Stimulated activated CD8-positive, alpha-beta memory T cell treated with anti-CD3 and anti-CD28 coated beads, Interleukin-12 subunit alpha, Interleukin-12 subunit beta, amount 100 ng/mL, for 24 hours (primary cell): ENCODE results near the gene ATP12A.

Experiments used
- DNase-seq: peaks from one replicate; pipeline ENCODE4 v3.0.0-alpha.2; 2020; ENCODE audit errors: extremely low read depth

Gene ATP12A

GRCh38 chr13:24663089-24663395 is 17.2 kb upstream of the ATP12A start:
- DNase-seq, result no peak

GRCh38 chr13:24663586-24663985 is 16.6 kb upstream of the ATP12A start:
- DNase-seq, result no peak

- no peak for DNase-seq
Measured at GRCh38 chr13:24664726-24665409, 15.3 kb upstream of the ATP12A start.

- DNase-seq, result no peak
Measured at GRCh38 chr13:24668511-24668910, 11.7 kb upstream of the ATP12A start.

- no peak for DNase-seq
Measured at GRCh38 chr13:24668955-24669582, 11.1 kb upstream of the ATP12A start.

- no peak for DNase-seq
Measured at GRCh38 chr13:24670174-24670573, 10.0 kb upstream of the ATP12A start.

GRCh38 chr13:24670961-24671381 is 9.2 kb upstream of the ATP12A start:
- DNase-seq, result no peak

GRCh38 chr13:24671386-24672113 is 8.7 kb upstream of the ATP12A start:
- DNase-seq, result no peak

GRCh38 chr13:24672141-24673132 is 7.8 kb upstream of the ATP12A start:
- no peak for DNase-seq

GRCh38 chr13:24675806-24676570 is 4.2 kb upstream of the ATP12A start:
- no peak for DNase-seq

GRCh38 chr13:24678151-24678550 is 2.1 kb upstream of the ATP12A start:
- no peak for DNase-seq

- no peak for DNase-seq
Measured at GRCh38 chr13:24679686-24680085, 522 bp upstream of the ATP12A start.

GRCh38 chr13:24680921-24681604 is 855 bp downstream of the ATP12A start:
- no peak for DNase-seq

- DNase-seq, result no peak
Measured at GRCh38 chr13:24681930-24682329, 1.7 kb downstream of the ATP12A start.

GRCh38 chr13:24682353-24682752 is 2.1 kb downstream of the ATP12A start:
- no peak for DNase-seq

- no peak for DNase-seq
Measured at GRCh38 chr13:24683351-24683750, 3.1 kb downstream of the ATP12A start.

- DNase-seq, result peak; percentile 15
Measured at GRCh38 chr13:24683838-24684599, 3.8 kb downstream of the ATP12A start.

- no peak for DNase-seq
Measured at GRCh38 chr13:24684600-24684998, 4.4 kb downstream of the ATP12A start.

- DNase-seq, result no peak
Measured at GRCh38 chr13:24685314-24685713, 5.1 kb downstream of the ATP12A start.

GRCh38 chr13:24687611-24688010 is 7.4 kb downstream of the ATP12A start:
- DNase-seq, result no peak
